K562 (cell line): ENCODE results near the gene CPTP. TPM values are rescaled to one million over a fixed set of nuclear protein-coding genes. Genes with fewer than 3 reads are reported as not detected.

Source experiments
- ATAC-seq: fragments of 200-7000 bp; cut with Tn5 transposase; 3 replicates; pipeline ENCODE4 v1.9.1; 2020; ENCODE audit warnings: moderate library complexity
- BruUV-seq: library from RNA; stranded (reverse); fragments of 400-500 nt; replicated peaks from 2 replicates; lab custom pipeline; 2021; lab: Mats Ljungman, UMichigan
- CTCF ChIA-PET: fragments of 300-600 bp; formaldehyde crosslinking; extraction: SDS; loops from one replicate; lab custom pipeline; 2021; ENCODE audit warnings: low intra/inter-chr PET ratio; lab: Yijun Ruan, JAX
- POLR2A ChIA-PET: fragments of 300-600, 350-650 bp; sonication (Branson Sonifier 250); formaldehyde crosslinking; extraction: SDS; loops from one replicate; lab custom pipeline; 2021; ENCODE audit warnings: antibody characterized with exemption, inconsistent platforms; lab: Yijun Ruan, JAX
- DNase-seq, 4 experiments: peaks; one replicate each; pipeline versions ENCODE4 v3.0.0 to v3.0.0-alpha.2; 2011 to 2018; ENCODE audit warnings: low spot score in 3 of 4, mixed read lengths in 3 of 4; ENCODE audit errors: extremely low read depth in 1 of 4
- FAIRE-seq: peaks from 2 replicates; lab custom pipeline; 2011; peaks lifted over from hg19 to GRCh38; lab: Jason Lieb, UNC
- H2AFZ ChIP-seq: 2 replicates; pipeline ENCODE4 v1.6.0; 2011; ENCODE audit warnings: low read depth, low read length, control low read depth, inconsistent platforms
- H3K27ac ChIP-seq: fragments of 200-600 bp; 3 replicates; pipeline ENCODE4 v1.8.0; 2011; ENCODE audit warnings: low read depth, mild to moderate bottlenecking, control low read depth, inconsistent platforms, low read length, moderate library complexity, mixed read lengths; ENCODE audit errors: extremely low read depth
- H3K27me3 ChIP-seq, 2 experiments: fragments of 300-600 bp in 1 of 2; 2 replicates in 1 of 2; 3 replicates in 1 of 2; pipeline versions ENCODE4 v1.6.0 to v1.8.0; 2011; ENCODE audit warnings: inconsistent platforms in 2 of 2, low read length in 2 of 2, mild to moderate bottlenecking in 1 of 2, mixed read lengths in 1 of 2, moderate library complexity in 1 of 2; ENCODE audit not compliant: control insufficient read depth in 2 of 2, insufficient read depth in 2 of 2
- H3K36me3 ChIP-seq: fragments of 300-600 bp; 3 replicates; pipeline ENCODE4 v1.8.0; 2011; ENCODE audit warnings: mild to moderate bottlenecking, low read length, inconsistent platforms; ENCODE audit not compliant: control insufficient read depth, insufficient read depth
- H3K4me1 ChIP-seq, 2 experiments: fragments of 200-600 bp in 1 of 2; replicated peaks in 1 of 2; 2 replicates in 1 of 2; 3 replicates in 1 of 2; pipeline versions ENCODE4 v1.5.1 to v1.8.0; 2011; ENCODE audit warnings: inconsistent platforms in 2 of 2, low read length in 2 of 2, mild to moderate bottlenecking in 1 of 2, mixed read lengths in 1 of 2, moderate library complexity in 1 of 2; ENCODE audit not compliant: control insufficient read depth in 2 of 2, insufficient read depth in 2 of 2
- H3K4me2 ChIP-seq: 2 replicates; pipeline ENCODE4 v1.6.1; 2011; ENCODE audit warnings: low read length, control low read depth, inconsistent platforms, mixed read lengths; ENCODE audit not compliant: insufficient read depth
- H3K4me3 ChIP-seq: fragments of 200-600 bp; sonication (generic), shearing (Covaris generic); 2 replicates; pipeline ENCODE4 v1.5.1; 2016; ENCODE audit warnings: control low read depth, inconsistent platforms
- H3K79me2 ChIP-seq: fragments of 200-600 bp; 3 replicates; pipeline ENCODE4 v1.8.0; 2011; ENCODE audit warnings: low read length, inconsistent platforms; ENCODE audit not compliant: control insufficient read depth, insufficient read depth
- H3K9ac ChIP-seq, 2 experiments: 2 replicates each; pipeline versions ENCODE4 v1.6.0 to v1.6.1; 2011; ENCODE audit warnings: low read depth in 2 of 2, low read length in 2 of 2, control low read depth in 1 of 2, inconsistent platforms in 1 of 2, mild to moderate bottlenecking in 1 of 2, mixed read lengths in 1 of 2; ENCODE audit not compliant: insufficient read depth in 1 of 2
- H3K9me1 ChIP-seq: one replicate; pipeline ENCODE4 v1.6.0; 2011; ENCODE audit warnings: inconsistent platforms, mild to moderate bottlenecking, low read length, moderate library complexity; ENCODE audit not compliant: control insufficient read depth, insufficient read depth
- H3K9me3 ChIP-seq: replicated peaks from 2 replicates; pipeline ENCODE4 v1.5.1; 2011; ENCODE audit warnings: low read depth, low read length, inconsistent platforms; ENCODE audit not compliant: control insufficient read depth, insufficient read depth
- H4K20me1 ChIP-seq: replicated peaks from 2 replicates; pipeline ENCODE4 v1.6.1; 2011; ENCODE audit warnings: low read length, inconsistent platforms, mixed read lengths; ENCODE audit not compliant: control insufficient read depth, insufficient read depth
- ARHGAP35 ChIP-seq: fragments of 450-650 bp; IDR thresholded peaks from 2 replicates; pipeline ENCODE4 v1.6.1; 2018; ENCODE audit not compliant: partially characterized antibody
- GABPB1 ChIP-seq: sonication (generic); formaldehyde crosslinking; IDR thresholded peaks from 2 replicates; pipeline ENCODE4 v1.8.0; 2022; ENCODE audit warnings: mild to moderate bottlenecking, missing genetic modification reagents
- HDGF ChIP-seq: fragments of 450-650 bp; IDR thresholded peaks from 2 replicates; pipeline ENCODE4 v1.6.1; 2016
- PHF20 ChIP-seq: fragments of 450-650 bp; IDR thresholded peaks from 2 replicates; pipeline ENCODE4 v1.6.1; 2018; ENCODE audit not compliant: partially characterized antibody
- SNIP1 ChIP-seq: fragments of 450-650 bp; IDR thresholded peaks from 2 replicates; pipeline ENCODE4 v1.7.1; 2017; ENCODE audit warnings: low read depth, mild to moderate bottlenecking
- TSC22D4 ChIP-seq: fragments of 450-650 bp; IDR thresholded peaks from 2 replicates; pipeline ENCODE4 v1.6.1; 2016; ENCODE audit warnings: missing genetic modification characterization, missing biosample characterization, control low read depth
- ZEB2 ChIP-seq: fragments of 450-650 bp; IDR thresholded peaks from 2 replicates; pipeline ENCODE4 v1.6.1; 2016
- WGBS: fragments of 100-300 bp; shearing (Covaris generic); methylation state at CpG from one replicate; pipeline ENCODE4 v1.1.6; 2016; ENCODE audit warnings: low coverage, mixed read lengths; ENCODE audit not compliant: insufficient coverage; ENCODE audit errors: missing lambda C conversion rate; 5-methylcytosine and 5-hydroxymethylcytosine counted together
- in situ Hi-C: fragments of 300-500 bp; cut with MboI; formaldehyde crosslinking; loops from 4 replicates; pipeline ENCODE4 v1.15.0; 2018; ENCODE audit warnings: inconsistent platforms, mixed read lengths
- intact Hi-C: fragments of 100-400 bp; cut with micrococcal nuclease; formaldehyde crosslinking; loops from 2 replicates; pipeline ENCODE4 v1.14.2; 2022
- polyA plus RNA-seq, 8 experiments: library from polyadenylated mRNA; depleted of rRNA in 4 of 8; stranded (reverse) in 5 of 8; unstranded in 3 of 8; fragments of >200 nt; fragmentation: Nextera tagmentation in 2 of 8; fragmentation: Illumina TruSeq in 1 of 8; extraction: Ambion mirVana in 2 of 8; extraction: Trizol in 1 of 8; gene quantifications; 2 replicates each; pipeline versions ENCODE4 v1.2.1 to v1.2.3, GENCODE V29; 2011 to 2014; ENCODE audit warnings: inconsistent platforms in 1 of 8, missing spikeins in 1 of 8
- total RNA-seq, 7 experiments: library from RNA; depleted of rRNA in 6 of 7; stranded (reverse); fragments of >200 nt in 6 of 7; fragmentation: Illumina TruSeq in 2 of 7; extraction: Trizol in 2 of 7; gene quantifications; 2 replicates each; pipeline versions ENCODE4 v1.2.1 to v1.2.3, GENCODE V29; 2011 to 2021; ENCODE audit warnings: low replicate concordance in 1 of 7
- TF ChIP-seq, protein P1 (sequence below): fragments of 250-450 bp; sonication (Bioruptor Pico); IDR thresholded peaks from 2 replicates; pipeline ENCODE4 v1.9.0; 2021; ENCODE audit warnings: mild to moderate bottlenecking

Gene CPTP
- total and polyA plus RNA-seq, 9 of the 15 experiments (the other 6 are each of a cell fraction or from before 2014, with no cell fraction given): 0.11 to 25.8 (median 3.5) TPM

DNA sequence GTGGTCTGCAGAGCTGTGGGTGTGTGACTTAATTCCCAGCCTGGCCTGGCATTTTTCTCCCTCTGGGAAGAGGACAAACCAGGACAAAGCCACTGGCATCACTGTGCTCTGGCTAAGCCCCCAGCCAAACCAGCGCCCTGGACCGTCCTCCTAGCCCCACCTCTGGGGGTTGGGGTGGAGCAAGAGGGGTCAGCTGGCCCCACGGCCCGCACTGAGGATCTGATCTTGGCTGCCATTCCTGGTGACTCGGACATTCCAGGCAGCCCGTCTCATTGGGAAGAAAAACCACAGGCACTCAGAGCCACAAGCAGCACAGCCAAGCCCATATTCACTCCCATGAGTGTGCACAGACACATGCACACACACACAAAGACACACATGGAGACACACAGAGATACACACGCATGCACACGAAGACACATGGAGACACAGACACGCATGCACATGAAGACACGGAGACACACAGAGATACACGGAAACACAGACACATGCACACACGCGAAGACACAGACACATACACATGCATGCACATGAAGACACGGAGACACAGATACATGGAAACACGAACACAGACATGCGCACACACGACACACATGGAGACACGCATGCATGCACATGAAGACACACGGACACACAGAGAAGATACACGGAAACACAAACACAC, 36.0 kb downstream of the CPTP start:
- H3K79me2 ChIP-seq: peaks cover 10% of the 10 kb centered on the region; the same call in 2 of the 3 replicates
- no peak overlapping the region for H3K4me3 ChIP-seq
- ATAC-seq (no peak), FAIRE-seq (peak; percentile 69), DNase-seq (no peak)
- H3K36me3 ChIP-seq: no peaks in the 10 kb centered on the region
- H3K4me1 ChIP-seq: peaks cover 19 to 64% of the 10 kb centered on the region in 2 experiments
- peak; percentile 74 for TF ChIP-seq PHF20
- TF ChIP-seq TSC22D4 (tag): peak; percentile 89; the same call in 1 of the 2 replicates
- no peak for TF ChIP-seq ZEB2
- TF ChIP-seq, protein P1, sequence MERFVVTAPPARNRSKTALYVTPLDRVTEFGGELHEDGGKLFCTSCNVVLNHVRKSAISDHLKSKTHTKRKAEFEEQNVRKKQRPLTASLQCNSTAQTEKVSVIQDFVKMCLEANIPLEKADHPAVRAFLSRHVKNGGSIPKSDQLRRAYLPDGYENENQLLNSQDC: no peak
- peak; percentile 23 for TF ChIP-seq ARHGAP35
- no peak for TF ChIP-seq GABPB1
- no peak for TF ChIP-seq SNIP1
- 0 out of 2 replicates have a peak, but pooled peaks have one; percentile 42 for TF ChIP-seq HDGF
- intact Hi-C loops: no loop called here
- CTCF ChIA-PET: no interaction called here
- in situ Hi-C loops: loop anchor here (10.0 kb wide), 1 partner anchor 554 kb away; the partner anchor contains the start of genes CALML6 and TMEM52
- no peak overlapping the region for H2AFZ ChIP-seq
- no peaks in the 10 kb centered on the region for H3K9me1 ChIP-seq
- H3K9ac ChIP-seq: no peak overlapping the region; a peak in 1 of 4 replicates
- H3K27ac ChIP-seq: no peak overlapping the region; the same call in 2 of the 3 replicates
- H3K4me2 ChIP-seq: no peak overlapping the region
- no peaks in the 10 kb centered on the region; a peak in 1 of 5 replicates for H3K27me3 ChIP-seq
- POLR2A ChIA-PET: no interaction called here
- H3K9me3 ChIP-seq: 0 out of 2 replicates have a peak, but pooled peaks cover 2% of the 10 kb centered on the region
- no peaks in the 10 kb centered on the region for H4K20me1 ChIP-seq
- no TSS peak for BruUV-seq
- WGBS: 70% methylated on average over 20 of the region's 20 CpGs
